ENCODE data around the gene ETHE1. TPM values are rescaled to one million over a fixed set of nuclear protein-coding genes. Genes with fewer than 3 reads are reported as not detected.

ETHE1 gene
- total and polyA plus RNA-seq, 2 of the 8 experiments (the other 6 are each of a cell fraction or from before 2014, with no cell fraction given): 19.9 to 96.0 TPM

DNA sequence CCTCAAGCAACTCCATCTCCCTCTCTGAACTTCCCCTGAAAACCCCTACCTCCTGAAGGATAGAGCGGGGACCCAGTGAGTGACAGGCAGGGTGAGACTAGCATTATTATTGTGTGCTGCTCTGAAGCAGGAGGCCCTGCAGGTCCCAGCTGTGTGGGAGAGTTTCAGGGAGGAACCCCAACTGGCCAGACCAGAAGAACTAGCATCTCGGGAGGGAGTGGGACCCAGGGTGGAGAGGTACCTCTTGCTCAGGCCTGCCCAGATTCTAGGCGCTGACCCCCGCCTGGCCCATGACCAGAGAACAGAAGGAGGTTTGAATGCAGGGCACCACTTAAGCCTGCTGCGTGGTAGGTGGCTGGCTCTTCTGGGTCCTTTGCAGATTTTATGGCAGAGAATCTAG is 55.9 kb downstream of the ETHE1 start (continued):
- TF ChIP-seq CHD7 (IDR thresholded peaks at IDR 0.05; ENCODE audit: insufficient replicate concordance, low read length): no peak
- TF ChIP-seq TBP (IDR thresholded peaks at IDR 0.05; ENCODE audit: low read depth, low read length): no peak
- no peak for TF ChIP-seq RBBP5 (IDR thresholded peaks at IDR 0.05; ENCODE audit: borderline replicate concordance, low read depth, low read length)
- TF ChIP-seq JUN (IDR thresholded peaks at IDR 0.05; ENCODE audit: low read depth, low read length): no peak
- no peak for TF ChIP-seq SIX5 (IDR thresholded peaks at IDR 0.05; ENCODE audit: low read depth, low read length)

Data from H1 (cell line).